ENCODE measurements around the gene DENND11. TPM values are rescaled to one million over a fixed set of nuclear protein-coding genes. Genes with fewer than 3 reads are reported as not detected.

Gene DENND11
- total and polyA plus RNA-seq, 2 donors (not counting 3 experiments of a cell fraction or from before 2014, with no cell fraction given): 14.7 to 25.9 TPM

GRCh38 chr7:141715794-141716689, 14.1 kb upstream of the DENND11 start:
- peaks cover 3 to 4% of the 10 kb centered on the region in 2 experiments for H3K27me3 ChIP-seq (ENCODE audit: control insufficient read depth in 2 of 2, insufficient read depth in 2 of 2, low read length in 2 of 2)
- no peak overlapping the region for H3K4me2 ChIP-seq (ENCODE audit: insufficient read depth, low read length)
- ChIA-PET CTCF (interaction anchor here (1.6 kb wide), 1 partner anchor 62 kb away, joined by 5 read pairs; no protein-coding TSS in a partner anchor), POLR2A (no interaction called here)
- no peak overlapping the region for H3K27ac ChIP-seq (ENCODE audit: insufficient read depth, low read depth, low read length)
- H3K9ac ChIP-seq (replicated peaks; ENCODE audit: extremely low read depth, insufficient read depth, low read length): no peak overlapping the region
- H3K79me2 ChIP-seq (ENCODE audit: control insufficient read depth, insufficient read depth, low read length): no peaks in the 10 kb centered on the region
- no peak for TF ChIP-seq POLR2A (IDR thresholded peaks at IDR 0.05; ENCODE audit: low read depth, low read length)
- TF ChIP-seq CTCF (IDR thresholded peaks at IDR 0.05; ENCODE audit: extremely low read depth in 1 of 2, insufficient read depth in 1 of 2, low read depth in 1 of 2, low read length in 2 of 2): no peak
- TF ChIP-seq GATA2 (IDR thresholded peaks at IDR 0.05; ENCODE audit: insufficient read depth, insufficient read length, low read depth, low read length): no peak
- TF ChIP-seq, protein P1, sequence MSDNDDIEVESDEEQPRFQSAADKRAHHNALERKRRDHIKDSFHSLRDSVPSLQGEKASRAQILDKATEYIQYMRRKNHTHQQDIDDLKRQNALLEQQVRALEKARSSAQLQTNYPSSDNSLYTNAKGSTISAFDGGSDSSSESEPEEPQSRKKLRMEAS (IDR thresholded peaks at IDR 0.05; ENCODE audit: insufficient read depth, insufficient read length): no peak
- no peak for TF ChIP-seq MYC (IDR thresholded peaks at IDR 0.05; ENCODE audit: low read depth, low read length)
- TF ChIP-seq JUN (IDR thresholded peaks at IDR 0.05; ENCODE audit: borderline replicate concordance, insufficient read depth, insufficient read length, low read depth): no peak
- no peak for TF ChIP-seq POLR2AphosphoS5 (IDR thresholded peaks at IDR 0.05; ENCODE audit: insufficient read depth, low read depth, low read length)
- no peak for TF ChIP-seq FOS (IDR thresholded peaks at IDR 0.05; ENCODE audit: borderline replicate concordance, insufficient read depth, low read length)
- TF ChIP-seq EZH2 (IDR thresholded peaks at IDR 0.05; ENCODE audit: borderline replicate concordance, low read depth, low read length, severe bottlenecking): no peak
- H3K4me1 ChIP-seq (ENCODE audit: control insufficient read depth, extremely low read depth, insufficient read depth, low read length): no peaks in the 10 kb centered on the region
- H2AFZ ChIP-seq (ENCODE audit: low read depth, low read length): no peak overlapping the region
- no peak for DNase-seq (ENCODE audit: low read depth, low spot score)
- no peak for FAIRE-seq
- H3K9me1 ChIP-seq (replicated peaks; ENCODE audit: control insufficient read depth, extremely low read depth, insufficient read depth, low read length): no peaks in the 10 kb centered on the region
- dilution Hi-C loops (cut with MboI; ENCODE audit: extremely low pct_ligation_motif_present, low sequenced_read_pairs) (no loop called here), intact Hi-C loops (cut with micrococcal nuclease) (no loop called here)
- no peak overlapping the region for H3K4me3 ChIP-seq (replicated peaks in 1 of 3; ENCODE audit: insufficient read depth in 1 of 3, low read depth in 1 of 3, low read length in 3 of 3)
- no peaks in the 10 kb centered on the region for H3K9me3 ChIP-seq (replicated peaks; ENCODE audit: control insufficient read depth, insufficient read depth, low read length)
- H3K36me3 ChIP-seq (ENCODE audit: control insufficient read depth in 2 of 2, extremely low read depth in 1 of 2, insufficient read depth in 2 of 2, low read length in 2 of 2): no peaks in the 10 kb centered on the region
- H4K20me1 ChIP-seq (replicated peaks; ENCODE audit: control insufficient read depth, extremely low read depth, insufficient read depth, low read length): no peaks in the 10 kb centered on the region
- BruUV-seq (replicated peaks): no TSS peak
